HepG2 (cell line): ENCODE measurements around the gene ELAVL3. TPM values are rescaled to one million over a fixed set of nuclear protein-coding genes. Genes with fewer than 3 reads are reported as not detected.

Experiments used
- CCAR2 ChIP-seq: fragments of 200-400 bp; formaldehyde crosslinking; optimal IDR thresholded peaks from 2 replicates; pipeline ENCODE3; 2018; ENCODE audit warnings: low read depth, mild to moderate bottlenecking, low read length, moderate library complexity
- CENPT ChIP-seq: sonication (generic); formaldehyde crosslinking; IDR thresholded peaks from 2 replicates; pipeline ENCODE4 v1.8.0; 2022; ENCODE audit warnings: low read depth, mild to moderate bottlenecking, moderate library complexity, missing genetic modification reagents
- FOXP4 ChIP-seq: sonication (generic); formaldehyde crosslinking; IDR thresholded peaks from 2 replicates; pipeline ENCODE4 v1.4.0; 2020; ENCODE audit warnings: missing genetic modification reagents
- HCFC1 ChIP-seq: fragments of 150-350 bp; IDR thresholded peaks from 2 replicates; pipeline ENCODE4 v1.6.1; 2014; ENCODE audit warnings: low read depth, low read length
- HDAC6 ChIP-seq: fragments of 200-600 bp; sonication (generic); IDR thresholded peaks from 2 replicates; pipeline ENCODE4 v1.7.0; 2017; ENCODE audit warnings: mild to moderate bottlenecking, antibody characterized with exemption, low read length, low read depth
- HNRNPLL ChIP-seq: fragments of 200-400 bp; formaldehyde crosslinking; IDR thresholded peaks from 2 replicates; pipeline ENCODE4 v1.6.1; 2017; ENCODE audit warnings: mild to moderate bottlenecking, low read depth, low read length; ENCODE audit not compliant: poor library complexity, severe bottlenecking
- IRX3 ChIP-seq: sonication (generic); formaldehyde crosslinking; IDR thresholded peaks from 2 replicates; pipeline ENCODE4 v1.8.1; 2023; ENCODE audit warnings: mild to moderate bottlenecking, low read depth, missing genetic modification reagents, borderline replicate concordance
- JARID2 ChIP-seq: sonication (generic); formaldehyde crosslinking; IDR thresholded peaks from 2 replicates; pipeline ENCODE4 v1.8.1; 2023; ENCODE audit warnings: missing genetic modification reagents, inconsistent platforms; ENCODE audit not compliant: insufficient replicate concordance
- KDM5A ChIP-seq: fragments of 200-600 bp; sonication (generic); IDR thresholded peaks from 2 replicates; pipeline ENCODE4 v1.7.0; 2018; ENCODE audit warnings: antibody characterized with exemption, mild to moderate bottlenecking, low read length, borderline replicate concordance
- KLF13 ChIP-seq: sonication (generic); formaldehyde crosslinking; IDR thresholded peaks from 2 replicates; pipeline ENCODE4 v1.4.0; 2020; ENCODE audit warnings: mild to moderate bottlenecking, missing genetic modification reagents
- MZF1 ChIP-seq: sonication (generic); formaldehyde crosslinking; IDR thresholded peaks from 2 replicates; pipeline ENCODE4 v1.8.1; 2023; ENCODE audit warnings: mild to moderate bottlenecking, missing genetic modification reagents, borderline replicate concordance
- NCOA5 ChIP-seq: sonication (generic); formaldehyde crosslinking; IDR thresholded peaks from 2 replicates; pipeline ENCODE4 v1.4.0; 2020; ENCODE audit warnings: missing genetic modification reagents
- NR1H2 ChIP-seq: sonication (generic); formaldehyde crosslinking; IDR thresholded peaks from 2 replicates; pipeline ENCODE4 v1.8.1; 2022; ENCODE audit warnings: low read depth, missing genetic modification reagents, borderline replicate concordance
- PREB ChIP-seq: sonication (generic); formaldehyde crosslinking; IDR thresholded peaks from 2 replicates; pipeline ENCODE4 v1.4.0; 2020; ENCODE audit warnings: missing genetic modification reagents
- REXO4 ChIP-seq: sonication (generic); formaldehyde crosslinking; IDR thresholded peaks from 2 replicates; pipeline ENCODE4 v1.8.0; 2022; ENCODE audit warnings: missing genetic modification reagents, mild to moderate bottlenecking, borderline replicate concordance
- SAFB2 ChIP-seq: sonication (generic); formaldehyde crosslinking; IDR thresholded peaks from 2 replicates; pipeline ENCODE4 v1.5.1; 2020; ENCODE audit warnings: missing genetic modification reagents, low read depth, mild to moderate bottlenecking, borderline replicate concordance
- SIN3A ChIP-seq: IDR thresholded peaks from 2 replicates; pipeline ENCODE4 v1.6.1; 2011; ENCODE audit warnings: low read depth, mild to moderate bottlenecking, control low read depth, low read length, borderline replicate concordance
- SIX1 ChIP-seq: sonication (generic); formaldehyde crosslinking; IDR thresholded peaks from 2 replicates; pipeline ENCODE4 v1.4.0; 2020; ENCODE audit warnings: missing genetic modification reagents, borderline replicate concordance
- SMAD1 ChIP-seq: sonication (generic); formaldehyde crosslinking; IDR thresholded peaks from 2 replicates; pipeline ENCODE4 v1.4.0; 2020; ENCODE audit warnings: missing genetic modification reagents, low read depth, mild to moderate bottlenecking, borderline replicate concordance
- U2AF1 ChIP-seq: fragments of 200-400 bp; formaldehyde crosslinking; optimal IDR thresholded peaks from 2 replicates; pipeline ENCODE3; 2017; ENCODE audit warnings: mild to moderate bottlenecking, low read depth, low read length
- ZBTB49 ChIP-seq: sonication (generic); formaldehyde crosslinking; IDR thresholded peaks from 2 replicates; pipeline ENCODE4 v1.4.0; 2020; ENCODE audit warnings: missing genetic modification reagents, borderline replicate concordance
- ZFP37 ChIP-seq: sonication (generic); formaldehyde crosslinking; IDR thresholded peaks from 2 replicates; pipeline ENCODE4 v1.4.0; 2020; ENCODE audit warnings: missing genetic modification reagents, borderline replicate concordance
- ZFP62 ChIP-seq: sonication (generic); formaldehyde crosslinking; IDR thresholded peaks from 2 replicates; pipeline ENCODE4 v1.4.0; 2020; ENCODE audit warnings: missing genetic modification reagents
- ZMYM4 ChIP-seq: sonication (generic); formaldehyde crosslinking; IDR thresholded peaks from 2 replicates; pipeline ENCODE4 v1.8.1; 2023; ENCODE audit warnings: mild to moderate bottlenecking, missing genetic modification reagents
- polyA plus RNA-seq, 8 experiments: library from polyadenylated mRNA; depleted of rRNA in 3 of 8; stranded (reverse) in 7 of 8; unstranded in 1 of 8; fragments of >200 nt; fragmentation: Illumina TruSeq in 4 of 8; extraction: Trizol in 4 of 8; gene quantifications; 2 replicates each; pipeline versions ENCODE4 v1.2.1 to v1.2.3, GENCODE V29; 2011 to 2016; ENCODE audit warnings: low read depth in 4 of 8, missing spikeins in 1 of 8, mixed read lengths in 1 of 8; ENCODE audit not compliant: insufficient read depth in 1 of 8
- total RNA-seq, 5 experiments: library from RNA; depleted of rRNA; stranded (reverse); fragments of >200 nt; fragmentation: Illumina TruSeq; extraction: Trizol; gene quantifications; 2 replicates each; pipeline ENCODE4 v1.2.3, GENCODE V29; 2016; ENCODE audit warnings: low read depth in 1 of 5

The ELAVL3 gene
- total and polyA plus RNA-seq, 2 of the 13 experiments (the other 11 are each of a cell fraction or from before 2014, with no cell fraction given), result 0.03 TPM; not detected in 1

- TF ChIP-seq JARID2 (CRISPR knock-in tag) (peak; percentile 3), CCAR2 (no peak), HDAC6 (no peak), IRX3 (CRISPR knock-in tag) (no peak), REXO4 (CRISPR knock-in tag) (no peak), ZMYM4 (CRISPR knock-in tag) (peak; percentile 69), SAFB2 (peak; percentile 77; the same call in 1 of the 2 replicates), NR1H2 (CRISPR knock-in tag) (0 out of 2 replicates have a peak, but pooled peaks have one; percentile 20), ZFP37 (no peak; the same call in 1 of the 2 replicates), FOXP4 (CRISPR knock-in tag) (peak; percentile 52), HNRNPLL (peak; percentile 61), ZFP62 (CRISPR knock-in tag) (no peak), HCFC1 (peak; percentile 94), NCOA5 (CRISPR knock-in tag) (no peak), SIN3A (peak; percentile 94; the same call in 1 of the 2 replicates), KLF13 (CRISPR knock-in tag) (no peak), U2AF1 (no peak), MZF1 (0 out of 2 replicates have a peak, but pooled peaks have one; percentile 16), PREB (no peak), ZBTB49 (CRISPR knock-in tag) (no peak), SIX1 (CRISPR knock-in tag) (0 out of 2 replicates have a peak, but pooled peaks have one; percentile 23), KDM5A (no peak; the same call in 1 of the 2 replicates), SMAD1 (CRISPR knock-in tag) (0 out of 2 replicates have a peak, but pooled peaks have one; percentile 22), CENPT (CRISPR knock-in tag) (no peak)
Measured at GRCh38 chr19:11435057-11435832, 45.6 kb downstream of the ELAVL3 start, which contains the start of the genes ODAD3 and PRKCSH (continued).
